ENCODE measurements around the gene BDKRB1.

DNA sequence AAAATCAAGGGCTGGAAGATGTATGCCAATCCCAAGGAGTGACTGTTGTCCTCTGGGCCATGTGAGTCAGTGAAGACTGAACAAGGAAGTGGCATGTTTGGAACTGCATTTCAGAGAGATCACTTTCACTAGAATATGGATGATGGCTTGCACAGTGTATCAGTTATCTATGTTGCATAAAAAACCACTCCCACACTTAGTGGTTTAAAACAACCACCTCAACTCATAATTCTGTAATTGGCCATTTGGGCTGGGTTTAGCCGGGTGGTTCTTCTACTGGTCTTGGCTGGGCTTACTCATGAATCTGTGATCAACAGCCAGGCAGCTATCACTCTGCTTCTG is 15.4 kb downstream of the BDKRB1 start:
- TF ChIP-seq, protein P1, sequence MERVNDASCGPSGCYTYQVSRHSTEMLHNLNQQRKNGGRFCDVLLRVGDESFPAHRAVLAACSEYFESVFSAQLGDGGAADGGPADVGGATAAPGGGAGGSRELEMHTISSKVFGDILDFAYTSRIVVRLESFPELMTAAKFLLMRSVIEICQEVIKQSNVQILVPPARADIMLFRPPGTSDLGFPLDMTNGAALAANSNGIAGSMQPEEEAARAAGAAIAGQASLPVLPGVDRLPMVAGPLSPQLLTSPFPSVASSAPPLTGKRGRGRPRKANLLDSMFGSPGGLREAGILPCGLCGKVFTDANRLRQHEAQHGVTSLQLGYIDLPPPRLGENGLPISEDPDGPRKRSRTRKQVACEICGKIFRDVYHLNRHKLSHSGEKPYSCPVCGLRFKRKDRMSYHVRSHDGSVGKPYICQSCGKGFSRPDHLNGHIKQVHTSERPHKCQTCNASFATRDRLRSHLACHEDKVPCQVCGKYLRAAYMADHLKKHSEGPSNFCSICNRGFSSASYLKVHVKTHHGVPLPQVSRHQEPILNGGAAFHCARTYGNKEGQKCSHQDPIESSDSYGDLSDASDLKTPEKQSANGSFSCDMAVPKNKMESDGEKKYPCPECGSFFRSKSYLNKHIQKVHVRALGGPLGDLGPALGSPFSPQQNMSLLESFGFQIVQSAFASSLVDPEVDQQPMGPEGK (CRISPR knock-in tag; IDR thresholded peaks at IDR 0.05; ENCODE audit: borderline replicate concordance) = no peak
- TF ChIP-seq, protein P2, sequence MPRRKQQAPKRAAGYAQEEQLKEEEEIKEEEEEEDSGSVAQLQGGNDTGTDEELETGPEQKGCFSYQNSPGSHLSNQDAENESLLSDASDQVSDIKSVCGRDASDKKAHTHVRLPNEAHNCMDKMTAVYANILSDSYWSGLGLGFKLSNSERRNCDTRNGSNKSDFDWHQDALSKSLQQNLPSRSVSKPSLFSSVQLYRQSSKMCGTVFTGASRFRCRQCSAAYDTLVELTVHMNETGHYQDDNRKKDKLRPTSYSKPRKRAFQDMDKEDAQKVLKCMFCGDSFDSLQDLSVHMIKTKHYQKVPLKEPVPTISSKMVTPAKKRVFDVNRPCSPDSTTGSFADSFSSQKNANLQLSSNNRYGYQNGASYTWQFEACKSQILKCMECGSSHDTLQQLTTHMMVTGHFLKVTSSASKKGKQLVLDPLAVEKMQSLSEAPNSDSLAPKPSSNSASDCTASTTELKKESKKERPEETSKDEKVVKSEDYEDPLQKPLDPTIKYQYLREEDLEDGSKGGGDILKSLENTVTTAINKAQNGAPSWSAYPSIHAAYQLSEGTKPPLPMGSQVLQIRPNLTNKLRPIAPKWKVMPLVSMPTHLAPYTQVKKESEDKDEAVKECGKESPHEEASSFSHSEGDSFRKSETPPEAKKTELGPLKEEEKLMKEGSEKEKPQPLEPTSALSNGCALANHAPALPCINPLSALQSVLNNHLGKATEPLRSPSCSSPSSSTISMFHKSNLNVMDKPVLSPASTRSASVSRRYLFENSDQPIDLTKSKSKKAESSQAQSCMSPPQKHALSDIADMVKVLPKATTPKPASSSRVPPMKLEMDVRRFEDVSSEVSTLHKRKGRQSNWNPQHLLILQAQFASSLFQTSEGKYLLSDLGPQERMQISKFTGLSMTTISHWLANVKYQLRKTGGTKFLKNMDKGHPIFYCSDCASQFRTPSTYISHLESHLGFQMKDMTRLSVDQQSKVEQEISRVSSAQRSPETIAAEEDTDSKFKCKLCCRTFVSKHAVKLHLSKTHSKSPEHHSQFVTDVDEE (CRISPR knock-in tag; IDR thresholded peaks at IDR 0.05) = no peak
- TF ChIP-seq, protein P3, sequence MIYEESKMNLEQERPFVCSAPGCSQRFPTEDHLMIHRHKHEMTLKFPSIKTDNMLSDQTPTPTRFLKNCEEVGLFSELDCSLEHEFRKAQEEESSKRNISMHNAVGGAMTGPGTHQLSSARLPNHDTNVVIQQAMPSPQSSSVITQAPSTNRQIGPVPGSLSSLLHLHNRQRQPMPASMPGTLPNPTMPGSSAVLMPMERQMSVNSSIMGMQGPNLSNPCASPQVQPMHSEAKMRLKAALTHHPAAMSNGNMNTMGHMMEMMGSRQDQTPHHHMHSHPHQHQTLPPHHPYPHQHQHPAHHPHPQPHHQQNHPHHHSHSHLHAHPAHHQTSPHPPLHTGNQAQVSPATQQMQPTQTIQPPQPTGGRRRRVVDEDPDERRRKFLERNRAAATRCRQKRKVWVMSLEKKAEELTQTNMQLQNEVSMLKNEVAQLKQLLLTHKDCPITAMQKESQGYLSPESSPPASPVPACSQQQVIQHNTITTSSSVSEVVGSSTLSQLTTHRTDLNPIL (CRISPR knock-in tag; IDR thresholded peaks at IDR 0.05; ENCODE audit: low read depth) = no peak
- TF ChIP-seq ESRRG (CRISPR knock-in tag; IDR thresholded peaks at IDR 0.05) (no peak), RARB (CRISPR knock-in tag; IDR thresholded peaks at IDR 0.05) (no peak), SNAI2 (CRISPR knock-in tag; IDR thresholded peaks at IDR 0.05) (no peak), ARNTL (CRISPR knock-in tag; IDR thresholded peaks at IDR 0.05; ENCODE audit: borderline replicate concordance, low read depth) (no peak), ZFP30 (CRISPR knock-in tag; IDR thresholded peaks at IDR 0.05) (no peak)
